H9 (cell line): ENCODE measurements around the gene FUT8. TPM values are rescaled to one million over a fixed set of nuclear protein-coding genes. Genes with fewer than 3 reads are reported as not detected.

Source experiments
- DNase-seq: peaks from one replicate; pipeline ENCODE4 v3.0.0-alpha.2; 2017
- H2AFZ ChIP-seq: one replicate; pipeline ENCODE4 v1.6.1; 2013; ENCODE audit warnings: mild to moderate bottlenecking, low read length, control low read depth, moderate library complexity
- H2AK5ac ChIP-seq: 2 replicates; pipeline ENCODE4 v1.6.1; 2013; ENCODE audit warnings: low read length, control low read depth, mixed read lengths; ENCODE audit not compliant: insufficient read length
- H2BK120ac ChIP-seq: one replicate; pipeline ENCODE4 v1.6.1; 2013; ENCODE audit warnings: low read depth, mild to moderate bottlenecking, low read length, control low read depth, inconsistent platforms; ENCODE audit not compliant: poor library complexity, severe bottlenecking
- H2BK12ac ChIP-seq: 2 replicates; pipeline ENCODE4 v1.6.1; 2013; ENCODE audit warnings: low read length, control low read depth, mixed read lengths, low read depth; ENCODE audit not compliant: insufficient read length
- H2BK15ac ChIP-seq: 2 replicates; pipeline ENCODE4 v1.6.1; 2013; ENCODE audit warnings: low read depth, low read length, control low read depth
- H2BK20ac ChIP-seq: one replicate; pipeline ENCODE4 v1.6.1; 2013; ENCODE audit warnings: low read depth, mild to moderate bottlenecking, low read length, control low read depth, inconsistent platforms; ENCODE audit not compliant: poor library complexity, severe bottlenecking
- H2BK5ac ChIP-seq: 2 replicates; pipeline ENCODE4 v1.6.1; 2013; ENCODE audit warnings: low read length, control low read depth, mixed read lengths; ENCODE audit not compliant: insufficient read length
- H3K14ac ChIP-seq: 2 replicates; pipeline ENCODE4 v1.6.1; 2013; ENCODE audit warnings: low read length, control low read depth; ENCODE audit not compliant: insufficient read depth
- H3K18ac ChIP-seq: 2 replicates; pipeline ENCODE4 v1.6.1; 2013; ENCODE audit warnings: low read depth, mild to moderate bottlenecking, mixed read lengths, low read length, control low read depth; ENCODE audit not compliant: insufficient read length
- H3K23ac ChIP-seq: 2 replicates; pipeline ENCODE4 v1.6.1; 2013; ENCODE audit warnings: low read length, control low read depth, mixed read lengths, low read depth; ENCODE audit not compliant: insufficient read length
- H3K23me2 ChIP-seq: 2 replicates; pipeline ENCODE4 v1.6.1; 2013; ENCODE audit warnings: low read depth, mild to moderate bottlenecking, mixed read lengths, low read length, control low read depth; ENCODE audit not compliant: insufficient read length, poor library complexity, severe bottlenecking
- H3K27ac ChIP-seq: 2 replicates; pipeline ENCODE4 v1.5.1; 2013; ENCODE audit warnings: low read length, control low read depth, mixed read lengths, low read depth; ENCODE audit not compliant: insufficient read length
- H3K27me3 ChIP-seq: 2 replicates; pipeline ENCODE4 v1.6.1; 2013; ENCODE audit warnings: low read length, control low read depth, inconsistent platforms; ENCODE audit not compliant: insufficient read depth
- H3K4ac ChIP-seq: 2 replicates; pipeline ENCODE4 v1.6.1; 2013; ENCODE audit warnings: low read depth, mild to moderate bottlenecking, control low read depth, inconsistent platforms, low read length, moderate library complexity
- H3K4me1 ChIP-seq: 2 replicates; pipeline ENCODE4 v1.6.1; 2013; ENCODE audit warnings: low read length, control low read depth, inconsistent platforms; ENCODE audit not compliant: insufficient read depth
- H3K4me2 ChIP-seq: 2 replicates; pipeline ENCODE4 v1.6.1; 2013; ENCODE audit warnings: low read length, control low read depth, mixed read lengths; ENCODE audit not compliant: insufficient read length, insufficient read depth
- H3K56ac ChIP-seq: 2 replicates; pipeline ENCODE4 v1.6.1; 2013; ENCODE audit warnings: low read depth, mild to moderate bottlenecking, mixed read lengths, low read length, control low read depth; ENCODE audit not compliant: insufficient read length
- H3K79me1 ChIP-seq: 2 replicates; pipeline ENCODE4 v1.6.1; 2013; ENCODE audit warnings: low read depth, mild to moderate bottlenecking, moderate library complexity, low read length, control low read depth, inconsistent platforms; ENCODE audit not compliant: insufficient read depth, poor library complexity, severe bottlenecking
- H3K79me2 ChIP-seq: 2 replicates; pipeline ENCODE4 v1.6.1; 2013; ENCODE audit warnings: low read length, control low read depth, inconsistent platforms; ENCODE audit not compliant: insufficient read depth
- H3K9ac ChIP-seq: 2 replicates; pipeline ENCODE4 v1.6.1; 2013; ENCODE audit warnings: low read length, control low read depth, mixed read lengths; ENCODE audit not compliant: insufficient read length; ENCODE audit errors: extremely low read depth
- H3K9me3 ChIP-seq: one replicate; pipeline ENCODE4 v1.6.1; 2013; ENCODE audit warnings: low read depth, low read length, inconsistent platforms; ENCODE audit not compliant: control insufficient read depth
- H3T11ph ChIP-seq: one replicate; pipeline ENCODE4 v1.6.1; 2013; ENCODE audit warnings: mild to moderate bottlenecking, low read length, control low read depth, inconsistent platforms
- H4K20me1 ChIP-seq: one replicate; pipeline ENCODE4 v1.6.1; 2013; ENCODE audit not compliant: control insufficient read depth, insufficient read length, insufficient read depth
- H4K5ac ChIP-seq: 2 replicates; pipeline ENCODE4 v1.6.1; 2013; ENCODE audit warnings: low read depth, mild to moderate bottlenecking, mixed read lengths, low read length, control low read depth; ENCODE audit not compliant: insufficient read length
- H4K8ac ChIP-seq: replicated peaks from 2 replicates; pipeline ENCODE4 v1.6.1; 2013; ENCODE audit warnings: low read length, control low read depth, mixed read lengths, low read depth; ENCODE audit not compliant: insufficient read length
- H4K91ac ChIP-seq: 2 replicates; pipeline ENCODE4 v1.6.1; 2013; ENCODE audit warnings: low read depth, mild to moderate bottlenecking, moderate library complexity, mixed read lengths, low read length, control low read depth; ENCODE audit not compliant: insufficient read length
- H3K27ac Mint-ChIP-seq, 3 experiments: 2 replicates in 2 of 3; 3 replicates in 1 of 3; pipeline ENCODE4 v1.8.0; 2020 to 2021; ENCODE audit warnings: mixed read lengths in 3 of 3, mild to moderate bottlenecking in 1 of 3, moderate library complexity in 1 of 3
- H3K27me3 Mint-ChIP-seq: 2 replicates; pipeline ENCODE4 v1.8.0; 2021; ENCODE audit warnings: low read depth, mild to moderate bottlenecking, moderate library complexity, mixed read lengths
- H3K36me3 Mint-ChIP-seq, 3 experiments: 2 replicates in 2 of 3; 3 replicates in 1 of 3; pipeline ENCODE4 v1.8.0; 2020 to 2021; ENCODE audit warnings: low read depth in 3 of 3, mixed read lengths in 3 of 3; ENCODE audit not compliant: insufficient read depth in 1 of 3
- H3K4me1 Mint-ChIP-seq, 2 experiments: 2 replicates each; pipeline ENCODE4 v1.8.0; 2020; ENCODE audit warnings: mixed read lengths in 2 of 2
- H3K4me3 Mint-ChIP-seq, 2 experiments: 2 replicates in 1 of 2; 3 replicates in 1 of 2; pipeline ENCODE4 v1.8.0; 2020 to 2021; ENCODE audit warnings: mild to moderate bottlenecking in 2 of 2, mixed read lengths in 2 of 2, moderate library complexity in 1 of 2
- H3K9me3 Mint-ChIP-seq, 2 experiments: 2 replicates in 1 of 2; 3 replicates in 1 of 2; pipeline ENCODE4 v1.8.0; 2020; ENCODE audit warnings: mild to moderate bottlenecking in 2 of 2, mixed read lengths in 2 of 2, moderate library complexity in 1 of 2
- WGBS: extraction: QIAGEN DNeasy Blood & Tissue Kit; methylation state at CpG from one replicate; pipeline ENCODE4 v1.1.7; 2013; ENCODE audit warnings: missing lambda C conversion rate, low lambda C conversion rate, mixed read lengths; ENCODE audit not compliant: insufficient read length; ENCODE audit errors: extremely low coverage; 5-methylcytosine and 5-hydroxymethylcytosine counted together
- total RNA-seq: library from RNA; stranded (reverse); gene quantifications from 2 replicates; pipeline ENCODE4 v1.2.1, GENCODE V29; 2021
- TF ChIP-seq, protein P1 (sequence below): fragments of 200-600 bp; sonication (generic); conservative IDR thresholded peaks from 3 replicates; pipeline ENCODE4 v1.8.0; 2021; ENCODE audit warnings: antibody characterized with exemption, mild to moderate bottlenecking

Gene FUT8
- total RNA-seq, 1 experiment from 2014 or later = 44.3 TPM

- Histone ChIP-seq H3K14ac (no peak overlapping the region), H3K79me2 (no peaks in the 10 kb centered on the region), H4K20me1 (no peaks in the 10 kb centered on the region), H3K27ac (no peak overlapping the region), H3K23ac (no peak overlapping the region), H3K4ac (no peak overlapping the region), H3K56ac (no peak overlapping the region), H2AK5ac (no peak overlapping the region), H3K79me1 (no peaks in the 10 kb centered on the region), H2BK120ac (no peak overlapping the region), H3K4me1 (no peaks in the 10 kb centered on the region), H4K5ac (no peak overlapping the region), H3K9ac (no peak overlapping the region), H2BK15ac (no peak overlapping the region), H4K8ac (no peak overlapping the region), H2BK20ac (no peak overlapping the region), H4K91ac (no peak overlapping the region), H2AFZ (no peak overlapping the region), H3K4me2 (no peak overlapping the region), H3K9me3 (no peaks in the 10 kb centered on the region), H3T11ph (no peak overlapping the region), H3K23me2 (no peaks in the 10 kb centered on the region), H3K18ac (no peak overlapping the region), H2BK5ac (no peak overlapping the region), H2BK12ac (no peak overlapping the region), H3K27me3 (no peaks in the 10 kb centered on the region)
- no peaks in the 10 kb centered on the region for H3K9me3 Mint-ChIP-seq
- no peaks in the 10 kb centered on the region for H3K4me1 Mint-ChIP-seq
- WGBS = no CpG with 5 or more reads among the region's 1 CpG
- no peaks in the 10 kb centered on the region for H3K27me3 Mint-ChIP-seq
- H3K36me3 Mint-ChIP-seq = no peaks in the 10 kb centered on the region
- TF ChIP-seq, protein P1, sequence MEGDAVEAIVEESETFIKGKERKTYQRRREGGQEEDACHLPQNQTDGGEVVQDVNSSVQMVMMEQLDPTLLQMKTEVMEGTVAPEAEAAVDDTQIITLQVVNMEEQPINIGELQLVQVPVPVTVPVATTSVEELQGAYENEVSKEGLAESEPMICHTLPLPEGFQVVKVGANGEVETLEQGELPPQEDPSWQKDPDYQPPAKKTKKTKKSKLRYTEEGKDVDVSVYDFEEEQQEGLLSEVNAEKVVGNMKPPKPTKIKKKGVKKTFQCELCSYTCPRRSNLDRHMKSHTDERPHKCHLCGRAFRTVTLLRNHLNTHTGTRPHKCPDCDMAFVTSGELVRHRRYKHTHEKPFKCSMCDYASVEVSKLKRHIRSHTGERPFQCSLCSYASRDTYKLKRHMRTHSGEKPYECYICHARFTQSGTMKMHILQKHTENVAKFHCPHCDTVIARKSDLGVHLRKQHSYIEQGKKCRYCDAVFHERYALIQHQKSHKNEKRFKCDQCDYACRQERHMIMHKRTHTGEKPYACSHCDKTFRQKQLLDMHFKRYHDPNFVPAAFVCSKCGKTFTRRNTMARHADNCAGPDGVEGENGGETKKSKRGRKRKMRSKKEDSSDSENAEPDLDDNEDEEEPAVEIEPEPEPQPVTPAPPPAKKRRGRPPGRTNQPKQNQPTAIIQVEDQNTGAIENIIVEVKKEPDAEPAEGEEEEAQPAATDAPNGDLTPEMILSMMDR = no peak
- no peak for DNase-seq
- no peak overlapping the region for H3K4me3 Mint-ChIP-seq
- no peak overlapping the region for H3K27ac Mint-ChIP-seq
These were observed 172.7 kb downstream of the FUT8 start for GRCh38 chr14:65585216-65585615.
